C4-2B (cell line): ENCODE results near the gene ZNF892.

Experiments used
- CTCF ChIP-seq: fragments of 450-650 bp; conservative IDR thresholded peaks from 2 replicates; pipeline ENCODE4 v1.5.1; 2017; ENCODE audit warnings: mild to moderate bottlenecking
- ZFX ChIP-seq: fragments of 450-650 bp; IDR thresholded peaks from 2 replicates; pipeline ENCODE4 v1.6.1; 2017

- TF ChIP-seq CTCF: no peak
- TF ChIP-seq ZFX: no peak
Measured at GRCh38 chr2:95179451-95179850, 27.9 kb upstream of the ZNF892 start.
